SK-N-SH (cell line): Measurements from ENCODE around the gene MORN3. TPM values are rescaled to one million over a fixed set of nuclear protein-coding genes. Genes with fewer than 3 reads are reported as not detected.
"Not testable (repeated sequence)": the region's sequence is repeated elsewhere in the genome, so short reads cannot be mapped to it uniquely, and the experiment has no call there.

Experiments
- CTCF ChIA-PET: fragments of 300-600, 350-600 bp; formaldehyde crosslinking; extraction: SDS; loops from one replicate; lab custom pipeline; 2021; lab: Yijun Ruan, JAX
- POLR2A ChIA-PET: fragments of 350-600 bp; sonication (Branson Sonifier 250); formaldehyde crosslinking; extraction: SDS; loops from one replicate; lab custom pipeline; 2020; ENCODE audit warnings: antibody characterized with exemption, inconsistent platforms; lab: Yijun Ruan, JAX
- DNase-seq: peaks from one replicate; pipeline ENCODE4 v3.0.0; 2012
- H2AFZ ChIP-seq: fragments of 200-600 bp; sonication (generic); 2 replicates; pipeline ENCODE4 v1.8.1; 2016; ENCODE audit warnings: antibody characterized with exemption, mild to moderate bottlenecking, low read depth
- H3F3A ChIP-seq: fragments of 200-600 bp; sonication (generic); replicated peaks from 2 replicates; pipeline ENCODE3; 2016; ENCODE audit warnings: antibody characterized with exemption, mild to moderate bottlenecking; ENCODE audit not compliant: insufficient read depth
- H3K27ac ChIP-seq, 2 experiments: fragments of 200-500 bp in 1 of 2; fragments of 200-600 bp in 1 of 2; sonication (Bioruptor generic) in 1 of 2; sonication (generic), shearing (Covaris generic) in 1 of 2; 2 replicates each; pipeline versions ENCODE4 v1.5.1 to v1.6.1; 2014 to 2016; ENCODE audit warnings: low read depth in 2 of 2, inconsistent platforms in 1 of 2, low read length in 1 of 2, mild to moderate bottlenecking in 1 of 2, mixed read lengths in 1 of 2
- H3K27me3 ChIP-seq: fragments of 200-600 bp; sonication (generic), shearing (Covaris generic); 2 replicates; pipeline ENCODE4 v1.6.1; 2016; ENCODE audit warnings: mixed run types; ENCODE audit not compliant: insufficient read depth
- H3K36me3 ChIP-seq, 2 experiments: fragments of 200-500 bp in 1 of 2; fragments of 200-600 bp in 1 of 2; sonication (Bioruptor generic) in 1 of 2; sonication (generic) in 1 of 2; replicated peaks in 1 of 2; 2 replicates each; pipeline versions ENCODE3 to v1.5.1; 2014 to 2016; ENCODE audit warnings: low read length in 1 of 2, mild to moderate bottlenecking in 1 of 2; ENCODE audit not compliant: insufficient read depth in 2 of 2, control insufficient read depth in 1 of 2
- H3K4me1 ChIP-seq, 2 experiments: fragments of 200-500 bp in 1 of 2; fragments of 200-600 bp in 1 of 2; sonication (Bioruptor generic) in 1 of 2; sonication (generic), shearing (Covaris generic) in 1 of 2; 2 replicates each; pipeline versions ENCODE4 v1.5.1 to v1.6.1; 2014 to 2016; ENCODE audit warnings: low read depth in 1 of 2, low read length in 1 of 2, mixed run types in 1 of 2; ENCODE audit not compliant: insufficient read depth in 2 of 2, control insufficient read depth in 1 of 2
- H3K4me2 ChIP-seq: fragments of 200-600 bp; sonication (generic), shearing (Covaris generic); 2 replicates; pipeline ENCODE4 v1.6.1; 2017; ENCODE audit warnings: mixed run types
- H3K4me3 ChIP-seq, 2 experiments: fragments of 200-500 bp in 1 of 2; fragments of 200-600 bp in 1 of 2; sonication (Bioruptor generic) in 1 of 2; sonication (generic), shearing (Covaris generic) in 1 of 2; 2 replicates each; pipeline versions ENCODE4 v1.5.1 to v1.8.1; 2014 to 2016; ENCODE audit warnings: low read depth in 2 of 2, inconsistent platforms in 1 of 2, low read length in 1 of 2, mild to moderate bottlenecking in 1 of 2, mixed read lengths in 1 of 2, moderate library complexity in 1 of 2
- H3K79me2 ChIP-seq: fragments of 200-600 bp; sonication (generic); 2 replicates; pipeline ENCODE4 v1.8.1; 2017; ENCODE audit warnings: mild to moderate bottlenecking; ENCODE audit not compliant: insufficient read depth
- H3K9ac ChIP-seq: fragments of 200-600 bp; sonication (generic); 2 replicates; pipeline ENCODE4 v1.6.1; 2017; ENCODE audit warnings: mixed run types
- H3K9me2 ChIP-seq: fragments of 200-600 bp; sonication (generic); 2 replicates; pipeline ENCODE4 v1.6.1; 2017; ENCODE audit warnings: mixed run types
- H3K9me3 ChIP-seq: fragments of 200-600 bp; sonication (generic); 2 replicates; pipeline ENCODE4 v1.6.1; 2017; ENCODE audit warnings: mixed run types, mild to moderate bottlenecking, moderate library complexity
- H4K20me1 ChIP-seq: fragments of 200-600 bp; sonication (generic); 2 replicates; pipeline ENCODE4 v1.6.1; 2017; ENCODE audit warnings: mild to moderate bottlenecking, mixed run types; ENCODE audit not compliant: insufficient read depth
- CHD2 ChIP-seq: fragments of 150-350 bp; IDR thresholded peaks from 2 replicates; pipeline ENCODE4 v1.6.1; 2018; ENCODE audit warnings: low read length; ENCODE audit not compliant: partially characterized antibody
- EZH2phosphoT487 ChIP-seq: fragments of 200-600 bp; sonication (generic); IDR thresholded peaks from 2 replicates; pipeline ENCODE4 v1.6.1; 2017; ENCODE audit warnings: low read depth, mixed run types, mild to moderate bottlenecking, antibody characterized with exemption, moderate library complexity, borderline replicate concordance
- FOSL2 ChIP-seq: IDR thresholded peaks from 2 replicates; pipeline ENCODE4 v1.4.0; 2012; ENCODE audit warnings: low read depth, mild to moderate bottlenecking, moderate library complexity, borderline replicate concordance
- FOXM1 ChIP-seq: IDR thresholded peaks from 2 replicates; pipeline ENCODE4 v1.4.0; 2012; ENCODE audit warnings: low read depth, mild to moderate bottlenecking
- GABPA ChIP-seq: IDR thresholded peaks from 2 replicates; pipeline ENCODE4 v1.4.0; 2012; ENCODE audit warnings: low read depth, mild to moderate bottlenecking
- GATA2 ChIP-seq: sonication (generic); formaldehyde crosslinking; IDR thresholded peaks from 2 replicates; pipeline ENCODE4 v1.5.0; 2020; ENCODE audit warnings: mild to moderate bottlenecking, missing genetic modification reagents
- JUND ChIP-seq: IDR thresholded peaks from 2 replicates; pipeline ENCODE4 v1.4.0; 2012
- MAX ChIP-seq: IDR thresholded peaks from 2 replicates; pipeline ENCODE4 v1.4.0; 2012; ENCODE audit warnings: low read depth
- MXI1 ChIP-seq: IDR thresholded peaks from 2 replicates; pipeline ENCODE4 v1.6.1; 2012; ENCODE audit warnings: mild to moderate bottlenecking, low read depth, low read length, improper control_type of control experiment
- NFIC ChIP-seq: IDR thresholded peaks from 2 replicates; pipeline ENCODE4 v1.4.0; 2012; ENCODE audit warnings: borderline replicate concordance
- NRF1 ChIP-seq: IDR thresholded peaks from 2 replicates; pipeline ENCODE4 v1.6.1; 2012; ENCODE audit warnings: low read depth, mild to moderate bottlenecking, low read length
- PBX3 ChIP-seq: IDR thresholded peaks from 2 replicates; pipeline ENCODE4; 2012
- SMC3 ChIP-seq: IDR thresholded peaks from 2 replicates; pipeline ENCODE4 v1.6.1; 2012; ENCODE audit warnings: low read depth, low read length, improper control_type of control experiment
- TAF1 ChIP-seq: IDR thresholded peaks from 2 replicates; pipeline ENCODE4 v1.6.1; 2012; ENCODE audit warnings: low read depth, mild to moderate bottlenecking, low read length, moderate library complexity, borderline replicate concordance
- YY1 ChIP-seq: IDR thresholded peaks from 2 replicates; pipeline ENCODE4 v1.4.0; 2012; ENCODE audit warnings: low read depth, mild to moderate bottlenecking
- WGBS: methylation state at CpG from one replicate; pipeline ENCODE4 v1.1.6; 2017; ENCODE audit warnings: low lambda C conversion rate; 5-methylcytosine and 5-hydroxymethylcytosine counted together
- polyA plus RNA-seq, 3 experiments: library from polyadenylated mRNA; depleted of rRNA; stranded (reverse); fragments of >200 nt; gene quantifications; 2 replicates each; pipeline ENCODE4 v1.2.3, GENCODE V29; 2012
- TF ChIP-seq, protein P1 (sequence below): fragments of 150-350 bp; IDR thresholded peaks from 2 replicates; pipeline ENCODE4 v1.6.1; 2016; ENCODE audit warnings: mild to moderate bottlenecking, low read depth, low read length
- TF ChIP-seq, protein P2 (sequence below): fragments of 200-600 bp; sonication (generic); IDR thresholded peaks from 2 replicates; pipeline ENCODE4 v1.6.1; 2017; ENCODE audit warnings: antibody characterized with exemption, mild to moderate bottlenecking, moderate library complexity

The MORN3 gene
- polyA plus RNA-seq, 1 of the 3 experiments (the other 2 are of a cell fraction), result 2.7 TPM

DNA sequence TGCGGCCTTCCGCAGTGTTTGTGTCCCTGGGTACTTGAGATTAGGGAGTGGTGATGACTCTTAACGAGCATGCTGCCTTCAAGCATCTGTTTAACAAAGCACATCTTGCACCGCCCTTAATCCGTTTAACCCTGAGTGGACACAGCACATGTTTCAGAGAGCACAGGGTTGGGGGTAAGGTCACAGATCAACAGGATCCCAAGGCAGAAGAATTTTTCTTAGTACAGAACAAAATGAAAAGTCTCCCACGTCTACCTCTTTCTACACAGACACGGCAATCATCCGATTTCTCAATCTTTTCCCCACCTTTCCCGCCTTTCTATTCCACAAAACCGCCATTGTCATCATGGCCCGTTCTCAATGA lies 35.6 kb downstream of the MORN3 start:
- H3K4me2 ChIP-seq, H3F3A ChIP-seq, H2AFZ ChIP-seq, POLR2A ChIA-PET, H3K27ac ChIP-seq, H3K4me3 ChIP-seq, H4K20me1 ChIP-seq, H3K9me3 ChIP-seq, H3K9me2 ChIP-seq, H3K27me3 ChIP-seq, DNase-seq, H3K9ac ChIP-seq, H3K36me3 ChIP-seq: not testable (repeated sequence)
- peaks cover 12 to 23% of the 10 kb centered on the region in 2 experiments; a peak in 2 of 4 replicates for H3K4me1 ChIP-seq
- H3K79me2 ChIP-seq, result peaks cover 50% of the 10 kb centered on the region
- CTCF ChIA-PET, result interaction anchor here (1.2 to 1.9 kb wide), 3 partner anchors 9 to 178 kb away, joined by 3 to 13 read pairs (median 6); no protein-coding TSS in a partner anchor
- 97% methylated on average over 6 of the region's 11 CpGs for WGBS

DNA sequence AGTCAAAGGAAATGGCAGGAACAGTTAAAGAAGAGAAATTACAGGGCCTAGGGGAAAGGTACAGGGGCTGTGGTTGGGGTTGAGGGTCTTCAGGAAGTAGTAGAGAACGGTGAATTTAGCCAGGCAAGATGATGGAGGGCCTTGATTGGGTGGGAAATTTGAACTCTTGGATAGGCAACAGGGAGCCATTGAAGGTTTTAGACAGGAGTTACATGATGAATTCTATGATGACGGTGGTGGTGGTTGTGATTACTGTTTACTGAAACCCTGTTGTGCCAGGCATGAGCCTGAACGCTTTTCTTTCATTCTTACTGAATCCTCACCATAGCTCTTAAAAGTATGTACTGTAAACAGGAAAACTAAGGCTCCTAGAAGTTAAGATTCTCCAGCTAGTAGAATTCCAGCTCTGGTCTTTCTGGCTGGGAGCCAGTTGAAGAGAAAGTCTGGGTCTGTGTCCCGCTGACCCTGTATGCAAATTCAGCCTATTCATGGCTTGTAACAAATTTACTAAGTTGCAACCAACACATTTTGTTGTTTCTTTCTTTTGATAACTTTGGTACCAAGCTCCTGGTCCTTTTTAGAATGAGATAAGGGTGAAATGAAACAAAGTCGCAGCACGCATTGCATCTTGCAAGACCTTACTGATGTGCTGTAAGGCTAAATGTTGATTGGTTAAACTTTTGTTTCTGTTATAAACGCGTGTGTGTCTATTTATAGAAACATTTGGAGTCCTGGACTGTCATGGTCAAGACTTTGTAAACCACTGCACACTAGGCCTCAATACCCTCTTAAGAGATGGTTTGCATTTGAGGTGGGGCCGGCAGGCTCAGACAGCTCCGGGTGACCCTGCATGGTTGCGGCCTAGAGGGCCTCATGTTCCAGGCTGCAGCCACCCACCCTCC lies 37.1 kb downstream of the MORN3 start:
- peaks cover 65% of the 10 kb centered on the region for H3K79me2 ChIP-seq
- CTCF ChIA-PET, result interaction anchor here (0.6 to 1.9 kb wide), 7 partner anchors 7 to 180 kb away, joined by 3 to 13 read pairs (median 4); partner anchors contain the start of gene MORN3
- TF ChIP-seq NFIC (no peak), MXI1 (no peak), CHD2 (no peak), GATA2 (CRISPR knock-in tag) (no peak), EZH2phosphoT487 (no peak), FOXM1 (no peak), TAF1 (no peak), JUND (no peak), PBX3 (no peak), YY1 (no peak), FOSL2 (no peak), GABPA (no peak), MAX (no peak), SMC3 (no peak), NRF1 (no peak)
- TF ChIP-seq, protein P1, sequence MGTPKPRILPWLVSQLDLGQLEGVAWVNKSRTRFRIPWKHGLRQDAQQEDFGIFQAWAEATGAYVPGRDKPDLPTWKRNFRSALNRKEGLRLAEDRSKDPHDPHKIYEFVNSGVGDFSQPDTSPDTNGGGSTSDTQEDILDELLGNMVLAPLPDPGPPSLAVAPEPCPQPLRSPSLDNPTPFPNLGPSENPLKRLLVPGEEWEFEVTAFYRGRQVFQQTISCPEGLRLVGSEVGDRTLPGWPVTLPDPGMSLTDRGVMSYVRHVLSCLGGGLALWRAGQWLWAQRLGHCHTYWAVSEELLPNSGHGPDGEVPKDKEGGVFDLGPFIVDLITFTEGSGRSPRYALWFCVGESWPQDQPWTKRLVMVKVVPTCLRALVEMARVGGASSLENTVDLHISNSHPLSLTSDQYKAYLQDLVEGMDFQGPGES, result no peak
- TF ChIP-seq, protein P2, sequence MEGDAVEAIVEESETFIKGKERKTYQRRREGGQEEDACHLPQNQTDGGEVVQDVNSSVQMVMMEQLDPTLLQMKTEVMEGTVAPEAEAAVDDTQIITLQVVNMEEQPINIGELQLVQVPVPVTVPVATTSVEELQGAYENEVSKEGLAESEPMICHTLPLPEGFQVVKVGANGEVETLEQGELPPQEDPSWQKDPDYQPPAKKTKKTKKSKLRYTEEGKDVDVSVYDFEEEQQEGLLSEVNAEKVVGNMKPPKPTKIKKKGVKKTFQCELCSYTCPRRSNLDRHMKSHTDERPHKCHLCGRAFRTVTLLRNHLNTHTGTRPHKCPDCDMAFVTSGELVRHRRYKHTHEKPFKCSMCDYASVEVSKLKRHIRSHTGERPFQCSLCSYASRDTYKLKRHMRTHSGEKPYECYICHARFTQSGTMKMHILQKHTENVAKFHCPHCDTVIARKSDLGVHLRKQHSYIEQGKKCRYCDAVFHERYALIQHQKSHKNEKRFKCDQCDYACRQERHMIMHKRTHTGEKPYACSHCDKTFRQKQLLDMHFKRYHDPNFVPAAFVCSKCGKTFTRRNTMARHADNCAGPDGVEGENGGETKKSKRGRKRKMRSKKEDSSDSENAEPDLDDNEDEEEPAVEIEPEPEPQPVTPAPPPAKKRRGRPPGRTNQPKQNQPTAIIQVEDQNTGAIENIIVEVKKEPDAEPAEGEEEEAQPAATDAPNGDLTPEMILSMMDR, result no peak
- TF ChIP-seq, all 33 proteins: peak for 0

More for the DNA sequence above, 37.1 kb downstream of the MORN3 start:
- Histone ChIP-seq H3K4me2 (no peak overlapping the region), H3F3A (peaks cover 2% of the 10 kb centered on the region), H3K9ac (no peak overlapping the region), H3K27me3 (no peaks in the 10 kb centered on the region), H3K9me3 (no peaks in the 10 kb centered on the region), H2AFZ (no peak overlapping the region), H3K4me1 (peaks cover 23 to 24% of the 10 kb centered on the region in 2 experiments; a peak in 3 of 4 replicates), H3K36me3 (no peaks in the 10 kb centered on the region), H4K20me1 (no peaks in the 10 kb centered on the region), H3K27ac (no peak overlapping the region; a peak in 1 of 4 replicates), H3K4me3 (no peak overlapping the region), H3K9me2 (no peaks in the 10 kb centered on the region)
- DNase-seq, result no peak
- 90% methylated on average over 11 of the region's 11 CpGs for WGBS
- POLR2A ChIA-PET, result no interaction called here
